Measurements from ENCODE around the gene NEK1.

GRCh38 chr4:169593050-169593560 is 19.3 kb downstream of the NEK1 start:
- TF ChIP-seq REST (IDR thresholded peaks at IDR 0.05; ENCODE audit: insufficient read depth in 1 of 2, low read depth in 2 of 2, low read length in 2 of 2), result no peak
- no peak for TF ChIP-seq TAF1 (IDR thresholded peaks at IDR 0.05; ENCODE audit: borderline replicate concordance, insufficient read depth, low read length)
- TF ChIP-seq POLR2AphosphoS5 (IDR thresholded peaks at IDR 0.05; ENCODE audit: low read depth, low read length), result no peak
- TF ChIP-seq SIN3A (IDR thresholded peaks at IDR 0.05; ENCODE audit: borderline replicate concordance, insufficient read depth, low read length), result no peak
- TF ChIP-seq FOXP2 (optimal IDR thresholded peaks at IDR 0.05; ENCODE audit: borderline replicate concordance, extremely low read depth, extremely low read length, insufficient read depth), result no peak

Data from PFSK-1 (cell line).